ENCODE results near the gene PARP3. TPM values are rescaled to one million over a fixed set of nuclear protein-coding genes. Genes with fewer than 3 reads are reported as not detected.

PARP3 gene
- total RNA-seq, 1 experiment from 2014 or later, result 17.5 TPM

DNA sequence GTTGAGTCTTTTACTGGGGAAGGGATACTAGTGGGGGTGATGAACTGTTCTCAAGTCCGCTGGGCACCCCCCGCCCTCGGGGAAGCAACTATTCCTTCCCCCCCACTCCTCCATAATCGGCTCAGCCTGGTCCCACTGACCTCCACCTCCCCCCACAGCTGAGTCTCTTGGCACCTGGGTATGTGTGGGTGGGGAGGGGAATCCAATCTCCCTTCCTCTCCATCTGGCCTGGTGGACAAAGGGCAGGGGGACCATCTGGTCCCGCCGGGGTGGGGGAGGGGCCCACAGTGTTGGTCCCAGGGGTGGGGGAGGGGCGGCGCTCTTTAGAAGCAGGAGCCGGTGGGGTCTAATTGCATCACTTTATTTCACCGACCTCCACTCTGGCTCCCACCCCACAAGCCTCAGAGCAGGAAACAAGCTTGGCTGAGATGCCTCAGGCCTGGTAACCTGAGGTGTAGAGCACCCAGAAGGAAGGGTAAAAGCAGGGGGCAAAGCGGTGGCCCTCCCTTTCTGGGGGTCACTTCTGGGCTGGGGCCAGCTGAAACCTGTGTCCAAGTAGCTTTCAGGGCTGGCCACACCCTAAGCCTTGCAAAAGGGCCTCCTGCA is 26.1 kb downstream of the PARP3 start:
- Histone ChIP-seq H3K79me2 (ENCODE audit: insufficient read depth, low read length) (peaks cover 38% of the 10 kb centered on the region), H3K36me3 (ENCODE audit: control insufficient read depth in 1 of 2, insufficient read depth in 2 of 2, low read length in 2 of 2) (peaks cover 5 to 18% of the 10 kb centered on the region in 2 experiments; a peak in 2 of 4 replicates), H3K4me1 (ENCODE audit: control insufficient read depth in 1 of 2, insufficient read depth in 2 of 2, low read length in 2 of 2) (peaks cover 25 to 59% of the 10 kb centered on the region in 2 experiments), H3K4me3 (replicated peaks in 1 of 2; ENCODE audit: low read depth in 1 of 2, low read length in 2 of 2) (peak overlapping the region; percentile 67 to 71), H3K9ac (ENCODE audit: low read length) (peak overlapping the region; percentile 81), H3K9me3 (ENCODE audit: control insufficient read depth in 1 of 2, insufficient read depth in 1 of 2, low read depth in 1 of 2, low read length in 2 of 2) (no peaks in the 10 kb centered on the region), H4K20me1 (ENCODE audit: insufficient read depth) (0 out of 2 replicates have a peak, but pooled peaks cover 4% of the 10 kb centered on the region), H3K27ac (ENCODE audit: low read depth, low read length) (peak overlapping the region; percentile 82), H3K4me2 (ENCODE audit: low read length) (peak overlapping the region; percentile 99), H3K9me2 (ENCODE audit: insufficient read depth) (no peaks in the 10 kb centered on the region), H2AFZ (ENCODE audit: low read depth, low read length, poor library complexity, severe bottlenecking) (no peak overlapping the region), H3K27me3 (ENCODE audit: insufficient read depth, low read length) (no peaks in the 10 kb centered on the region)
- ChIA-PET CTCF (interaction anchor here (1.4 to 1.7 kb wide), 2 partner anchors 14 kb away, joined by 5 to 6 read pairs; partner anchors contain the start of gene ACY1), POLR2A (interaction anchor here (1.0 to 1.6 kb wide), 4 partner anchors 14 to 28 kb away, joined by 3 to 5 read pairs (median 4); partner anchors contain the start of genes RPL29 and RRP9), RAD21 (ENCODE audit: low non-redundant PET in 1 of 2, low total read pairs in 2 of 2, uncharacterized antibody in 2 of 2, unreplicated experiment in 2 of 2) (interaction anchor here in 1 of 2 experiments (0.7 kb wide), 1 partner anchor 26 kb away, joined by 6 read pairs; no protein-coding TSS in a partner anchor)
- intact Hi-C loops (cut with micrococcal nuclease), result no loop called here
- TF ChIP-seq POLR2AphosphoS5 (IDR thresholded peaks at IDR 0.05; ENCODE audit: low read depth, low read length) (no peak), SIN3A (IDR thresholded peaks at IDR 0.05; ENCODE audit: low read depth) (no peak), YY1 (IDR thresholded peaks at IDR 0.05; ENCODE audit: extremely low read depth, insufficient replicate concordance, low read depth, low read length) (no peak), CEBPB (IDR thresholded peaks at IDR 0.05; ENCODE audit: low read depth) (no peak), ELF1 (IDR thresholded peaks at IDR 0.05; ENCODE audit: borderline replicate concordance, low read depth) (no peak), SP1 (IDR thresholded peaks at IDR 0.05; ENCODE audit: low read depth) (no peak), POLR2A (IDR thresholded peaks at IDR 0.05; ENCODE audit: borderline replicate concordance, extremely low read depth, insufficient read depth, insufficient read length) (no peak), CBX3 (IDR thresholded peaks at IDR 0.05; ENCODE audit: low read depth) (no peak)
- TF ChIP-seq, protein P1, sequence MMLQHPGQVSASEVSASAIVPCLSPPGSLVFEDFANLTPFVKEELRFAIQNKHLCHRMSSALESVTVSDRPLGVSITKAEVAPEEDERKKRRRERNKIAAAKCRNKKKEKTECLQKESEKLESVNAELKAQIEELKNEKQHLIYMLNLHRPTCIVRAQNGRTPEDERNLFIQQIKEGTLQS (IDR thresholded peaks at IDR 0.05), result no peak
- TF ChIP-seq, protein P2, sequence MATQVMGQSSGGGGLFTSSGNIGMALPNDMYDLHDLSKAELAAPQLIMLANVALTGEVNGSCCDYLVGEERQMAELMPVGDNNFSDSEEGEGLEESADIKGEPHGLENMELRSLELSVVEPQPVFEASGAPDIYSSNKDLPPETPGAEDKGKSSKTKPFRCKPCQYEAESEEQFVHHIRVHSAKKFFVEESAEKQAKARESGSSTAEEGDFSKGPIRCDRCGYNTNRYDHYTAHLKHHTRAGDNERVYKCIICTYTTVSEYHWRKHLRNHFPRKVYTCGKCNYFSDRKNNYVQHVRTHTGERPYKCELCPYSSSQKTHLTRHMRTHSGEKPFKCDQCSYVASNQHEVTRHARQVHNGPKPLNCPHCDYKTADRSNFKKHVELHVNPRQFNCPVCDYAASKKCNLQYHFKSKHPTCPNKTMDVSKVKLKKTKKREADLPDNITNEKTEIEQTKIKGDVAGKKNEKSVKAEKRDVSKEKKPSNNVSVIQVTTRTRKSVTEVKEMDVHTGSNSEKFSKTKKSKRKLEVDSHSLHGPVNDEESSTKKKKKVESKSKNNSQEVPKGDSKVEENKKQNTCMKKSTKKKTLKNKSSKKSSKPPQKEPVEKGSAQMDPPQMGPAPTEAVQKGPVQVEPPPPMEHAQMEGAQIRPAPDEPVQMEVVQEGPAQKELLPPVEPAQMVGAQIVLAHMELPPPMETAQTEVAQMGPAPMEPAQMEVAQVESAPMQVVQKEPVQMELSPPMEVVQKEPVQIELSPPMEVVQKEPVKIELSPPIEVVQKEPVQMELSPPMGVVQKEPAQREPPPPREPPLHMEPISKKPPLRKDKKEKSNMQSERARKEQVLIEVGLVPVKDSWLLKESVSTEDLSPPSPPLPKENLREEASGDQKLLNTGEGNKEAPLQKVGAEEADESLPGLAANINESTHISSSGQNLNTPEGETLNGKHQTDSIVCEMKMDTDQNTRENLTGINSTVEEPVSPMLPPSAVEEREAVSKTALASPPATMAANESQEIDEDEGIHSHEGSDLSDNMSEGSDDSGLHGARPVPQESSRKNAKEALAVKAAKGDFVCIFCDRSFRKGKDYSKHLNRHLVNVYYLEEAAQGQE (IDR thresholded peaks at IDR 0.05; ENCODE audit: low read depth), result no peak
- ATAC-seq (peak; percentile 14), DNase-seq (ENCODE audit: low read depth, low spot score) (no peak)
- BruUV-seq (replicated peaks), result no TSS peak
